ENCODE measurements around the gene SYT9.

DNA sequence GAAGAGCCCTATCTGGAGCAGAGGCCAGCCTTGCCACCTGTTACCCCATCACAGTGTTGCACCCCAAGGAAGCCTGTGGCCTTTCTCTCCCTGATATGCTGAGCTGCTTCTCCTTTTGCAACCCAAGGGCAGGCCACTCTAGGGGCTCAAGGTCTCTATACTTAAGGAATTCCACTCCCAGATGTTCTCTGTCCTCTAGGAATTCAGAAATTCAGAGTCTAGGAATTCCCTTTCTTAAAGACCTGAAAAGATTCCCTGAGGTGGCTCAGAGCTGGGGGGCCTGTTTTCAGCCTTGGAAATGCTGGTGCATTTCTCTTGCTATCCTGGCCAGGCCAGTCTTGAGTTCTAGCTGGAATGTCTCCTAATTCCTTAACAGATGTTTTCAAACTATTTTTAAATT lies 165.6 kb downstream of the SYT9 start:
- TF ChIP-seq POLR2A (IDR thresholded peaks at IDR 0.05): no peak
- TF ChIP-seq, protein P1, sequence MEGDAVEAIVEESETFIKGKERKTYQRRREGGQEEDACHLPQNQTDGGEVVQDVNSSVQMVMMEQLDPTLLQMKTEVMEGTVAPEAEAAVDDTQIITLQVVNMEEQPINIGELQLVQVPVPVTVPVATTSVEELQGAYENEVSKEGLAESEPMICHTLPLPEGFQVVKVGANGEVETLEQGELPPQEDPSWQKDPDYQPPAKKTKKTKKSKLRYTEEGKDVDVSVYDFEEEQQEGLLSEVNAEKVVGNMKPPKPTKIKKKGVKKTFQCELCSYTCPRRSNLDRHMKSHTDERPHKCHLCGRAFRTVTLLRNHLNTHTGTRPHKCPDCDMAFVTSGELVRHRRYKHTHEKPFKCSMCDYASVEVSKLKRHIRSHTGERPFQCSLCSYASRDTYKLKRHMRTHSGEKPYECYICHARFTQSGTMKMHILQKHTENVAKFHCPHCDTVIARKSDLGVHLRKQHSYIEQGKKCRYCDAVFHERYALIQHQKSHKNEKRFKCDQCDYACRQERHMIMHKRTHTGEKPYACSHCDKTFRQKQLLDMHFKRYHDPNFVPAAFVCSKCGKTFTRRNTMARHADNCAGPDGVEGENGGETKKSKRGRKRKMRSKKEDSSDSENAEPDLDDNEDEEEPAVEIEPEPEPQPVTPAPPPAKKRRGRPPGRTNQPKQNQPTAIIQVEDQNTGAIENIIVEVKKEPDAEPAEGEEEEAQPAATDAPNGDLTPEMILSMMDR (IDR thresholded peaks at IDR 0.05): no peak
